IPS-NIHi7 (cell line): ENCODE data around the gene CCDC187.

ENCODE experiments used
- DNase-seq: peaks from one replicate; pipeline ENCODE4 v3.0.0; 2012; ENCODE audit warnings: mixed read lengths; ENCODE audit errors: extremely low spot score

The CCDC187 gene

GRCh38 chr9:136225748-136226679 lies 77.9 kb downstream of the CCDC187 start:
- DNase-seq, result peak; percentile 91

- no peak for DNase-seq
These were observed 78.5 kb downstream of the CCDC187 start for GRCh38 chr9:136225366-136225747.

GRCh38 chr9:136223871-136224640 lies 79.8 kb downstream of the CCDC187 start:
- no peak for DNase-seq

- DNase-seq, result no peak
These were observed 81.0 kb downstream of the CCDC187 start for GRCh38 chr9:136222906-136223285.

GRCh38 chr9:136222166-136222905 lies 81.6 kb downstream of the CCDC187 start:
- DNase-seq, result no peak

- no peak for DNase-seq
These were observed 83.7 kb downstream of the CCDC187 start for GRCh38 chr9:136220017-136220729.

GRCh38 chr9:136219276-136219675 lies 84.6 kb downstream of the CCDC187 start:
- no peak for DNase-seq

- no peak for DNase-seq
These were observed 85.2 kb downstream of the CCDC187 start for GRCh38 chr9:136218673-136219072.

- DNase-seq, result no peak
These were observed 85.6 kb downstream of the CCDC187 start for GRCh38 chr9:136218271-136218670.

- DNase-seq, result no peak
These were observed 87.2 kb downstream of the CCDC187 start for GRCh38 chr9:136216541-136217244.

GRCh38 chr9:136213733-136214132 lies 90.2 kb downstream of the CCDC187 start:
- no peak for DNase-seq

- DNase-seq, result no peak
These were observed 91.4 kb downstream of the CCDC187 start for GRCh38 chr9:136212345-136212950.

- DNase-seq, result no peak
These were observed 92.2 kb downstream of the CCDC187 start for GRCh38 chr9:136211441-136212344.

GRCh38 chr9:136211006-136211405 lies 92.9 kb downstream of the CCDC187 start:
- no peak for DNase-seq

GRCh38 chr9:136210276-136210675 lies 93.6 kb downstream of the CCDC187 start:
- no peak for DNase-seq

GRCh38 chr9:136209786-136210185 lies 94.1 kb downstream of the CCDC187 start:
- DNase-seq, result no peak

- DNase-seq, result no peak
These were observed 94.7 kb downstream of the CCDC187 start for GRCh38 chr9:136209232-136209631.

- no peak for DNase-seq
These were observed 95.2 kb downstream of the CCDC187 start for GRCh38 chr9:136208675-136209074.

- DNase-seq, result no peak
These were observed 96.3 kb downstream of the CCDC187 start for GRCh38 chr9:136207616-136208015.
